Suprapubic skin (tissue), 4 donors: ENCODE results near the gene CSNK1G1. TPM values are rescaled to one million over a fixed set of nuclear protein-coding genes. Genes with fewer than 3 reads are reported as not detected.

Source experiments
- DNase-seq, 2 donors: peaks; one replicate each; pipeline ENCODE4 v3.0.0-alpha.2; 2019; ENCODE audit warnings: low spot score in 2 of 2
- H3K27ac ChIP-seq: fragments of 200-600 bp; sonication (generic); one replicate; pipeline ENCODE4 v1.5.1; 2019
- H3K27me3 ChIP-seq: fragments of 200-600 bp; sonication (generic); one replicate; pipeline ENCODE4 v1.5.1; 2019
- H3K36me3 ChIP-seq: fragments of 200-600 bp; sonication (generic); one replicate; pipeline ENCODE4 v1.5.1; 2019
- H3K4me1 ChIP-seq: fragments of 200-600 bp; sonication (generic); one replicate; pipeline ENCODE4 v1.5.1; 2019
- H3K4me3 ChIP-seq: fragments of 200-600 bp; sonication (generic); one replicate; pipeline ENCODE4 v1.5.1; 2019; ENCODE audit warnings: mild to moderate bottlenecking
- H3K9me3 ChIP-seq: fragments of 200-600 bp; sonication (generic); one replicate; pipeline ENCODE4 v1.5.1; 2019
- EP300 ChIP-seq: sonication (generic); formaldehyde crosslinking; IDR thresholded peaks from one replicate; pipeline ENCODE4 v1.6.1; 2017; ENCODE audit warnings: antibody characterized with exemption
- POLR2A ChIP-seq, 2 donors: fragments of 450-650 bp; IDR thresholded peaks; one replicate each; pipeline ENCODE4 v1.6.1; 2017; ENCODE audit warnings: antibody characterized with exemption in 2 of 2, mild to moderate bottlenecking in 2 of 2, moderate library complexity in 2 of 2
- POLR2AphosphoS5 ChIP-seq, 3 donors: sonication (generic); formaldehyde crosslinking; IDR thresholded peaks; one replicate each; pipeline ENCODE4 v1.6.1; 2017; ENCODE audit warnings: antibody characterized with exemption in 3 of 3
- WGBS: methylation state at CpG from one replicate; pipeline ENCODE4 v1.1.5; 2018; 5-methylcytosine and 5-hydroxymethylcytosine counted together
- total RNA-seq, 4 donors: library from RNA; depleted of rRNA; stranded (reverse); fragments of >200 nt; gene quantifications; one replicate each; pipeline ENCODE4 v1.1.0, GENCODE V29; 2016
- TF ChIP-seq, protein P1 (sequence below), 2 donors: fragments of 200-600 bp in 1 of 2; fragments of 450-650 bp in 1 of 2; sonication (generic) in 1 of 2; IDR thresholded peaks; one replicate each; pipeline ENCODE4 v1.5.1; 2016 to 2019; ENCODE audit warnings: antibody characterized with exemption in 2 of 2, mild to moderate bottlenecking in 1 of 2, moderate library complexity in 1 of 2

The CSNK1G1 gene
- total RNA-seq, 4 donors from 2014 or later: 15.9 to 28.8 (median 23.9) TPM

GRCh38 chr15:64134345-64134829 is 221.6 kb downstream of the CSNK1G1 start:
- Histone ChIP-seq H3K27me3 (no peaks in the 10 kb centered on the region), H3K4me1 (no peaks in the 10 kb centered on the region), H3K36me3 (peaks cover 96% of the 10 kb centered on the region), H3K9me3 (no peaks in the 10 kb centered on the region), H3K4me3 (no peak overlapping the region), H3K27ac (no peak overlapping the region)
- WGBS: 76% methylated on average over 3 of the region's 9 CpGs
- DNase-seq: peak in 1 of 2 donors; percentile 59
- TF ChIP-seq, protein P1, sequence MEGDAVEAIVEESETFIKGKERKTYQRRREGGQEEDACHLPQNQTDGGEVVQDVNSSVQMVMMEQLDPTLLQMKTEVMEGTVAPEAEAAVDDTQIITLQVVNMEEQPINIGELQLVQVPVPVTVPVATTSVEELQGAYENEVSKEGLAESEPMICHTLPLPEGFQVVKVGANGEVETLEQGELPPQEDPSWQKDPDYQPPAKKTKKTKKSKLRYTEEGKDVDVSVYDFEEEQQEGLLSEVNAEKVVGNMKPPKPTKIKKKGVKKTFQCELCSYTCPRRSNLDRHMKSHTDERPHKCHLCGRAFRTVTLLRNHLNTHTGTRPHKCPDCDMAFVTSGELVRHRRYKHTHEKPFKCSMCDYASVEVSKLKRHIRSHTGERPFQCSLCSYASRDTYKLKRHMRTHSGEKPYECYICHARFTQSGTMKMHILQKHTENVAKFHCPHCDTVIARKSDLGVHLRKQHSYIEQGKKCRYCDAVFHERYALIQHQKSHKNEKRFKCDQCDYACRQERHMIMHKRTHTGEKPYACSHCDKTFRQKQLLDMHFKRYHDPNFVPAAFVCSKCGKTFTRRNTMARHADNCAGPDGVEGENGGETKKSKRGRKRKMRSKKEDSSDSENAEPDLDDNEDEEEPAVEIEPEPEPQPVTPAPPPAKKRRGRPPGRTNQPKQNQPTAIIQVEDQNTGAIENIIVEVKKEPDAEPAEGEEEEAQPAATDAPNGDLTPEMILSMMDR (IDR thresholded peaks at IDR 0.05): no peak
- TF ChIP-seq POLR2AphosphoS5 (IDR thresholded peaks at IDR 0.05) (no peak), EP300 (no peak), POLR2A (IDR thresholded peaks at IDR 0.05) (no peak)

GRCh38 chr15:64133623-64134344 is 222.2 kb downstream of the CSNK1G1 start:
- no peaks in the 10 kb centered on the region for H3K27me3 ChIP-seq
- H3K27ac ChIP-seq: no peak overlapping the region
- H3K4me3 ChIP-seq: no peak overlapping the region
- WGBS: 88% methylated on average over 10 of the region's 10 CpGs
- TF ChIP-seq POLR2A (IDR thresholded peaks at IDR 0.05): no peak
- no peak for TF ChIP-seq EP300
- TF ChIP-seq POLR2AphosphoS5 (IDR thresholded peaks at IDR 0.05): no peak
- TF ChIP-seq, protein P1 (IDR thresholded peaks at IDR 0.05): no peak
- H3K36me3 ChIP-seq: peaks cover 100% of the 10 kb centered on the region
- H3K4me1 ChIP-seq: no peaks in the 10 kb centered on the region
- no peaks in the 10 kb centered on the region for H3K9me3 ChIP-seq
- peak in 1 of 2 donors; percentile 46 for DNase-seq

GRCh38 chr15:64132217-64132616 is 223.8 kb downstream of the CSNK1G1 start:
- H3K27ac ChIP-seq: no peak overlapping the region
- H3K9me3 ChIP-seq: no peaks in the 10 kb centered on the region
- TF ChIP-seq EP300 (no peak), POLR2AphosphoS5 (IDR thresholded peaks at IDR 0.05) (no peak), POLR2A (IDR thresholded peaks at IDR 0.05) (no peak)
- TF ChIP-seq, protein P1 (IDR thresholded peaks at IDR 0.05): no peak
- no peaks in the 10 kb centered on the region for H3K27me3 ChIP-seq
- 79% methylated on average over 4 of the region's 4 CpGs for WGBS
- no peak for DNase-seq
- no peak overlapping the region for H3K4me3 ChIP-seq
- peaks cover 99% of the 10 kb centered on the region for H3K36me3 ChIP-seq
- no peaks in the 10 kb centered on the region for H3K4me1 ChIP-seq

DNA sequence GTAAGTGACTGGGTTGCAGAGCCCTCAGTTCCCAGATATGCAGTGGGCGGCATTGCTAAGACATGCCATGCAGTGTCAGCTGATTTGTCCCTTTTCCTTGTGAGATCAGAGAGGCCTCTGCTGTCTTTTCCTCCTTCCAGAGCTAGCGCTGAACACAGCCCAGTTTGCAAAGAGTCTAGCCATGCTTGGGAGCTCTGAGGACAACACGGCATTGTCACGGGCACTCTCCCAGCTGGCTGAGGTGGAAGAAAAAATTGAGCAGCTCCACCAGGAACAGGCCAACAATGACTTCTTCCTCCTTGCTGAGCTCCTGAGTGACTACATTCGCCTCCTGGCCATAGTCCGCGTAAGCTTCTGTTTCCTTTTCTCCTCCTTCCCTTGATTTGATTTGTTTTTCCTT is 224.4 kb downstream of the CSNK1G1 start:
- no peaks in the 10 kb centered on the region for H3K27me3 ChIP-seq
- TF ChIP-seq POLR2A (IDR thresholded peaks at IDR 0.05) (no peak), EP300 (no peak), POLR2AphosphoS5 (IDR thresholded peaks at IDR 0.05) (no peak)
- TF ChIP-seq, protein P1 (IDR thresholded peaks at IDR 0.05): no peak
- no peaks in the 10 kb centered on the region for H3K9me3 ChIP-seq
- peaks cover 99% of the 10 kb centered on the region for H3K36me3 ChIP-seq
- no peak overlapping the region for H3K4me3 ChIP-seq
- H3K4me1 ChIP-seq: no peaks in the 10 kb centered on the region
- no peak overlapping the region for H3K27ac ChIP-seq
- WGBS: 88% methylated on average over 7 of the region's 7 CpGs
- no peak for DNase-seq

DNA sequence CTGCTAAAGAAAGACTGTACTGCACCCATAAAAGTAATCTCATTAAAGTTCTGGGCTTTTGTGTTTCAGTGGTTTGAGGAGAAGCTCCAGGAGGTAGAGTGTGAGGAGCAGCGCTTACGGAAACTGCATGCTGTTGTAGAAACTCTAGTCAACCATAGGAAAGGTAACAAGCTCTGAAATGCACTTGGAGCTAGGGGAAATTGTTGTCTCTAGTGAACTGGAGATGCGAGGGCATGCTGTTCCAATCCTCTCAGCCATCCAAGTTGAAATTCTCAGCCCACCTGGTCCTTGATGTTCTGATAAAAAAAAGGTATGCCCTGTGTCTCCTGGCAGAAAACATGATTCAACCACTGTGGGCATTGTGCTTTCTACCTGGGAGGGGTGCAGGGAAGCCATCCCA is 225.8 kb downstream of the CSNK1G1 start:
- Histone ChIP-seq H3K27me3 (no peaks in the 10 kb centered on the region), H3K9me3 (no peaks in the 10 kb centered on the region), H3K4me1 (no peaks in the 10 kb centered on the region), H3K27ac (no peak overlapping the region), H3K36me3 (peaks cover 96% of the 10 kb centered on the region), H3K4me3 (no peak overlapping the region)
- no peak for DNase-seq
- TF ChIP-seq, protein P1 (IDR thresholded peaks at IDR 0.05): no peak
- TF ChIP-seq EP300: no peak
- 95% methylated on average over 3 of the region's 3 CpGs for WGBS
